GM21825 (cell line): ENCODE measurements around the gene RNASE11.
"Not testable (repeated sequence)": the region's sequence is repeated elsewhere in the genome, so short reads cannot be mapped to it uniquely, and the experiment has no call there.

ENCODE experiments used
- ATAC-seq: cut with Tn5 transposase; IDR thresholded peaks from one replicate; pipeline ENCODE4 v1.9.1; 2021; ENCODE audit warnings: mild to moderate bottlenecking, moderate library complexity; ENCODE audit not compliant: unreplicated experiment

The RNASE11 gene

GRCh38 chr14:20614038-20614840, 26.4 kb upstream of the RNASE11 start:
- no peak for ATAC-seq

GRCh38 chr14:20613094-20614037, 25.6 kb upstream of the RNASE11 start:
- ATAC-seq = peak; percentile 49

GRCh38 chr14:20612403-20612802, 24.6 kb upstream of the RNASE11 start:
- no peak for ATAC-seq

- no peak for ATAC-seq
These were observed 23.5 kb upstream of the RNASE11 start for GRCh38 chr14:20611277-20611676.

- ATAC-seq = no peak
These were observed 22.4 kb upstream of the RNASE11 start for GRCh38 chr14:20610002-20610765.

GRCh38 chr14:20609215-20610001, 21.6 kb upstream of the RNASE11 start:
- no peak for ATAC-seq

GRCh38 chr14:20608383-20609110, 20.7 kb upstream of the RNASE11 start:
- ATAC-seq = no peak

- ATAC-seq = no peak
These were observed 19.8 kb upstream of the RNASE11 start for GRCh38 chr14:20607617-20608016.

- ATAC-seq = no peak
These were observed 19.1 kb upstream of the RNASE11 start for GRCh38 chr14:20606902-20607242.

- no peak for ATAC-seq
These were observed 18.5 kb upstream of the RNASE11 start for GRCh38 chr14:20606190-20606901.

GRCh38 chr14:20603813-20604690, 16.3 kb upstream of the RNASE11 start:
- ATAC-seq = no peak

GRCh38 chr14:20602583-20602982, 14.8 kb upstream of the RNASE11 start:
- no peak for ATAC-seq

- no peak for ATAC-seq
These were observed 13.7 kb upstream of the RNASE11 start for GRCh38 chr14:20601522-20601921.

GRCh38 chr14:20597108-20597507, 9.3 kb upstream of the RNASE11 start:
- no peak for ATAC-seq

- ATAC-seq = not testable (repeated sequence)
These were observed 7.9 kb upstream of the RNASE11 start for GRCh38 chr14:20595726-20596125.

- ATAC-seq = no peak
These were observed 4.8 kb upstream of the RNASE11 start for GRCh38 chr14:20592574-20592973.

- ATAC-seq = no peak
These were observed 3.4 kb upstream of the RNASE11 start, which contains the start of gene RNASE12 for GRCh38 chr14:20591235-20591634. RNASE12 (minus strand) TSS chr14:20591376; CDS start chr14:20590723, 653 bp downstream.

GRCh38 chr14:20583908-20584307, 3.9 kb downstream of the RNASE11 start:
- no peak for ATAC-seq
